Amygdala (tissue), 56 donors: ENCODE data around the gene RGS8.
"Not testable (repeated sequence)": the region's sequence is repeated elsewhere in the genome, so short reads cannot be mapped to it uniquely, and the experiment has no call there.

Experiments
- DNase-seq, 56 donors: peaks; one replicate each; lab custom pipeline; 2025; lab: John Stamatoyannopoulos, UW

RGS8 gene

GRCh38 chr1:182703539-182703938 is 19.2 kb upstream of the RGS8 start:
- DNase-seq, result no peak

- DNase-seq, result no peak
Observed at GRCh38 chr1:182702826-182703524, 18.6 kb upstream of the RGS8 start.

GRCh38 chr1:182700351-182700709 is 15.9 kb upstream of the RGS8 start:
- DNase-seq, result no peak

GRCh38 chr1:182699393-182700350 is 15.3 kb upstream of the RGS8 start:
- DNase-seq, result peak in 12 of 56 donors; percentile 3 to 29 (median 14)

- DNase-seq, result no peak
Observed at GRCh38 chr1:182698971-182699370, 14.6 kb upstream of the RGS8 start.

- not testable (repeated sequence) for DNase-seq
Observed at GRCh38 chr1:182693139-182693538, 8.8 kb upstream of the RGS8 start.

GRCh38 chr1:182690886-182691443 is 6.6 kb upstream of the RGS8 start:
- DNase-seq, result no peak

- no peak for DNase-seq
Observed at GRCh38 chr1:182688436-182689205, 4.2 kb upstream of the RGS8 start.

GRCh38 chr1:182687361-182687760 is 3.0 kb upstream of the RGS8 start:
- DNase-seq, result no peak

GRCh38 chr1:182686446-182686845 is 2.1 kb upstream of the RGS8 start:
- DNase-seq, result no peak

- no peak for DNase-seq
Observed at GRCh38 chr1:182685215-182685614, 828 bp upstream of the RGS8 start.

GRCh38 chr1:182682898-182683501 is 1.4 kb downstream of the RGS8 start:
- DNase-seq, result no peak

GRCh38 chr1:182682406-182682805 is 2.0 kb downstream of the RGS8 start:
- DNase-seq, result no peak

- DNase-seq, result peak in 10 of 56 donors; percentile 12 to 56 (median 19)
Observed at GRCh38 chr1:182681568-182681912, 2.8 kb downstream of the RGS8 start.

GRCh38 chr1:182680901-182681567 is 3.4 kb downstream of the RGS8 start:
- DNase-seq, result no peak

- no peak for DNase-seq
Observed at GRCh38 chr1:182680408-182680807, 4.0 kb downstream of the RGS8 start.

- no peak for DNase-seq
Observed at GRCh38 chr1:182679684-182680083, 4.7 kb downstream of the RGS8 start.

- DNase-seq, result no peak
Observed at GRCh38 chr1:182677397-182678098, 6.8 kb downstream of the RGS8 start.

GRCh38 chr1:182676274-182676673 is 8.1 kb downstream of the RGS8 start:
- DNase-seq, result no peak
